Tibial nerve (tissue), 4 donors: ENCODE measurements around the gene AGFG2. TPM values are rescaled to one million over a fixed set of nuclear protein-coding genes. Genes with fewer than 3 reads are reported as not detected.

ENCODE experiments used
- DNase-seq, 2 donors: peaks; one replicate each; pipeline ENCODE4 v3.0.0-alpha.2; 2019; ENCODE audit warnings: low spot score in 2 of 2
- H3K27ac ChIP-seq, 4 donors: fragments of 200-600 bp; sonication (generic) in 3 of 4; one replicate each; pipeline ENCODE4 v1.5.1; 2017 to 2019; ENCODE audit warnings: mild to moderate bottlenecking in 1 of 4
- H3K27me3 ChIP-seq, 2 donors: fragments of 200-600 bp; sonication (generic) in 1 of 2; one replicate each; pipeline versions ENCODE4 v1.5.1 to v1.6.0; 2017 to 2019
- H3K36me3 ChIP-seq, 3 donors: fragments of 200-600 bp; sonication (generic); one replicate each; pipeline ENCODE4 v1.5.1; 2018 to 2019
- H3K4me1 ChIP-seq, 4 donors: fragments of 200-600 bp; sonication (generic) in 3 of 4; one replicate each; pipeline ENCODE4 v1.5.1; 2017 to 2019
- H3K4me3 ChIP-seq, 4 donors: fragments of 200-600 bp; sonication (generic) in 3 of 4; one replicate each; pipeline ENCODE4 v1.5.1; 2017 to 2019; ENCODE audit warnings: mild to moderate bottlenecking in 1 of 4, moderate library complexity in 1 of 4
- H3K9me3 ChIP-seq, 4 donors: fragments of 200-600 bp; sonication (generic) in 3 of 4; one replicate each; pipeline ENCODE4 v1.5.1; 2017 to 2019
- EP300 ChIP-seq, 2 donors: sonication (generic); formaldehyde crosslinking; IDR thresholded peaks; one replicate each; pipeline ENCODE4 v1.6.1; 2017; ENCODE audit warnings: antibody characterized with exemption in 2 of 2, mild to moderate bottlenecking in 1 of 2
- POLR2A ChIP-seq, 2 donors: fragments of 450-650 bp; IDR thresholded peaks; one replicate each; pipeline ENCODE4 v1.6.1; 2017; ENCODE audit warnings: antibody characterized with exemption in 2 of 2, mild to moderate bottlenecking in 2 of 2, moderate library complexity in 2 of 2
- WGBS, 2 donors: methylation state at CpG; one replicate each; pipeline ENCODE4 v1.1.5; 2018; 5-methylcytosine and 5-hydroxymethylcytosine counted together
- total RNA-seq, 4 donors: library from RNA; depleted of rRNA; stranded (reverse); fragments of >200 nt; gene quantifications; one replicate each; pipeline ENCODE4 v1.1.0, GENCODE V29; 2016
- TF ChIP-seq, protein P1 (sequence below), 5 experiments: fragments of 200-600 bp in 3 of 5; fragments of 450-650 bp in 2 of 5; sonication (generic) in 3 of 5; IDR thresholded peaks; one replicate each; pipeline ENCODE4 v1.5.1; 2016 to 2019; ENCODE audit warnings: antibody characterized with exemption in 5 of 5, mild to moderate bottlenecking in 3 of 5, moderate library complexity in 2 of 5

AGFG2 gene
- total RNA-seq, 4 donors from 2014 or later = 17.1 to 54.6 (median 35.0) TPM

DNA sequence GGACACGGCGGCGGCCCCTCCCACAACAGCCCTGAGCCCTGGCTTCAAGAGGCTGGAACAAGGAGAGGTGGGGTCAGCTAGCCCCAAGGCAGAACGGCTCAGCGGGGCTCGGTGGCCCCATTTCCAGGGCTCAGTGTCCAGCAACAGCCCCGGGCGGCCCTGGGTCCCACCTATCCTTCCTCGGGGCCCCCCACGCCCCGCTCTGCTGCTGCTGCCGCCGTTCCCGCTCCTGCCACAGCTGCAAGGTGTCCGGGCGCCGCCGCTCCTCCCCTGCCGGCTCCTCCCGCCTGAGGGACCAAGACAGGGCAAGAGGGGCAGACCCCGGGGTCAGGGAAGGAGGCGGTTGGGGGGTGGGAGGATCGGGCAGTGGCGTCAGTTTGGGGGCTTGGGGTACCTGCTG is 38.1 kb downstream of the AGFG2 start:
- Histone ChIP-seq H3K27ac (no peak overlapping the region), H3K36me3 (peaks cover 3 to 100% (median 62%) of the 10 kb centered on the region in 3 donors), H3K4me1 (peaks cover 0 to 10% (median 0%) of the 10 kb centered on the region in 4 donors), H3K4me3 (no peak overlapping the region), H3K9me3 (no peaks in the 10 kb centered on the region), H3K27me3 (no peaks in the 10 kb centered on the region)
- TF ChIP-seq EP300 (IDR thresholded peaks at IDR 0.05) = no peak
- TF ChIP-seq POLR2A (IDR thresholded peaks at IDR 0.05) = no peak
- TF ChIP-seq, protein P1, sequence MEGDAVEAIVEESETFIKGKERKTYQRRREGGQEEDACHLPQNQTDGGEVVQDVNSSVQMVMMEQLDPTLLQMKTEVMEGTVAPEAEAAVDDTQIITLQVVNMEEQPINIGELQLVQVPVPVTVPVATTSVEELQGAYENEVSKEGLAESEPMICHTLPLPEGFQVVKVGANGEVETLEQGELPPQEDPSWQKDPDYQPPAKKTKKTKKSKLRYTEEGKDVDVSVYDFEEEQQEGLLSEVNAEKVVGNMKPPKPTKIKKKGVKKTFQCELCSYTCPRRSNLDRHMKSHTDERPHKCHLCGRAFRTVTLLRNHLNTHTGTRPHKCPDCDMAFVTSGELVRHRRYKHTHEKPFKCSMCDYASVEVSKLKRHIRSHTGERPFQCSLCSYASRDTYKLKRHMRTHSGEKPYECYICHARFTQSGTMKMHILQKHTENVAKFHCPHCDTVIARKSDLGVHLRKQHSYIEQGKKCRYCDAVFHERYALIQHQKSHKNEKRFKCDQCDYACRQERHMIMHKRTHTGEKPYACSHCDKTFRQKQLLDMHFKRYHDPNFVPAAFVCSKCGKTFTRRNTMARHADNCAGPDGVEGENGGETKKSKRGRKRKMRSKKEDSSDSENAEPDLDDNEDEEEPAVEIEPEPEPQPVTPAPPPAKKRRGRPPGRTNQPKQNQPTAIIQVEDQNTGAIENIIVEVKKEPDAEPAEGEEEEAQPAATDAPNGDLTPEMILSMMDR (IDR thresholded peaks at IDR 0.05) = no peak
- DNase-seq = no peak
- 89 to 92% methylated on average over 16 to 22 of the region's 24 CpGs for WGBS, 2 donors

DNA sequence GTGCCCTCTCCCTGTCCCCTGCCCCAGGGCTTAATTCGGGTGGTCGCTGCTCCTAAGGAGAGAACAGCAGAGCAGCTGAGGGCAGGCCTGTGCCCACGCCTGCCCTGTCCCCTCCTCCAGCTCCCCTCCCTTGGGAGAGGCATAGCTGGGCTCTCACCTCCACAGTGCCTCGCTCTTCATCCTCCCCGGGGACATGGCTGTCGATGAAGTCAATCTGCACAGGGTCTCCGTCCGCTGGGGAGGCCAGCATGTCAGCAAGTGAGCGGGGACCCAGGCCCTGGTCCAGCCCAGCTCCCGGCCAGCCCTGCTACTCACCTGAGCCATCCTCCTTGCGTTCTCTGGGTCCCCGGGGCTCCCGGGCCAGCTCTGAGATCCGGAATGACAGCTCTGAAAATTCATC is 38.5 kb downstream of the AGFG2 start:
- Histone ChIP-seq H3K4me1 (peaks cover 0 to 10% (median 2%) of the 10 kb centered on the region in 4 donors), H3K9me3 (no peaks in the 10 kb centered on the region), H3K27me3 (no peaks in the 10 kb centered on the region), H3K36me3 (peaks cover 3 to 100% (median 66%) of the 10 kb centered on the region in 3 donors), H3K4me3 (no peak overlapping the region), H3K27ac (peak overlapping the region in 1 of 4 donors; percentile 20)
- WGBS, 2 donors = 91 to 96% methylated on average over 11 to 14 of the region's 14 CpGs
- DNase-seq = no peak
- TF ChIP-seq EP300 (IDR thresholded peaks at IDR 0.05) (no peak), POLR2A (IDR thresholded peaks at IDR 0.05) (no peak)
- TF ChIP-seq, protein P1 (IDR thresholded peaks at IDR 0.05) = no peak

DNA sequence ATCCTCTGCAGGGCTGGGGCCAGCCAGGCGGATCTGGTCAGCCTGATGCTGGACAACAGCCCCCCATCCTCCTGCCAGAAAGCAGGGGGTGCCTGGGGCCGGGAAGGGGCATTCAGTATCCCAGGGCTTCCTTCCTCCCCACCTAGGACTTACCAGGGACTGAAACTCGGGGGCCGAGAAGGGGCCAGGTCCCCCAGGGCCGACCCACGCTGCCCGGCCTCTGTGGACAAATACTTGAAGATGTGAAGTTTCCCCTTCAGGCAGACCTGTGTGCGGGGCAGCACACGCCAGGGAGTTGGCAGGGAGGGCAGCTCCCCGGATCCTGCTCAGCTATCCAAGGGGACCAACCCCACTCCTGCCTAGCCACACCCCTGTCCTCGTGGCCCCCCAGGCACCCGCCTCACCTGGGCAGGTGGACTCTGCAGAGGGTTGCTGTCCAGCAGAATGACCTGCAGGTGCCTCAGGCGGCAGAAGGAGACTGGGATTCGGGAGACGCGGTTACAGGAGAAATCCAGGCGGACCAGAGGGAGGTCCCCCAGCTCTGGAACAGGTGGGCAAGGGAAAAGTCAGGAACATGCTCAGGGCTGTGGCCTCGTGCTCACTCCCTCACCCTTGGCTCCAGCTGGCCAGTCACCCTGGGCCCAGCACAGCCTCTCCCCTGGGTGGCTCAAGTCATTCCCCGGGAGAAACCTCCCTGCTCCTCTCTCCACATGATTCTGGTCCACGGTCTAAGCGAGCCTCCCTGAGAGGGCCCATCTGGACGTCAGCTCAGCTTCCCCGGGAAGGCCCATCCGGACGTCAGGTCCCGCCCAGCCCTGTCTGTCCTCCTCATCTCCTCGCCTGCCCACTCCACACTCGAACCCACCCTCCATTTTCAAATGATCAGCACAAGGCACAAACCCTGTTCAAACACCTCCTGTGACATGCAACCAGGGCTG is 39.5 kb downstream of the AGFG2 start:
- Histone ChIP-seq H3K27me3 (no peaks in the 10 kb centered on the region), H3K4me3 (no peak overlapping the region), H3K27ac (no peak overlapping the region), H3K9me3 (no peaks in the 10 kb centered on the region), H3K36me3 (peaks cover 3 to 97% (median 66%) of the 10 kb centered on the region in 3 donors), H3K4me1 (peaks cover 0 to 16% (median 10%) of the 10 kb centered on the region in 4 donors)
- TF ChIP-seq POLR2A (IDR thresholded peaks at IDR 0.05) (no peak), EP300 (IDR thresholded peaks at IDR 0.05) (no peak)
- TF ChIP-seq, protein P1 (IDR thresholded peaks at IDR 0.05) = no peak
- 89 to 91% methylated on average over 25 to 26 of the region's 28 CpGs for WGBS, 2 donors
- no peak for DNase-seq

DNA sequence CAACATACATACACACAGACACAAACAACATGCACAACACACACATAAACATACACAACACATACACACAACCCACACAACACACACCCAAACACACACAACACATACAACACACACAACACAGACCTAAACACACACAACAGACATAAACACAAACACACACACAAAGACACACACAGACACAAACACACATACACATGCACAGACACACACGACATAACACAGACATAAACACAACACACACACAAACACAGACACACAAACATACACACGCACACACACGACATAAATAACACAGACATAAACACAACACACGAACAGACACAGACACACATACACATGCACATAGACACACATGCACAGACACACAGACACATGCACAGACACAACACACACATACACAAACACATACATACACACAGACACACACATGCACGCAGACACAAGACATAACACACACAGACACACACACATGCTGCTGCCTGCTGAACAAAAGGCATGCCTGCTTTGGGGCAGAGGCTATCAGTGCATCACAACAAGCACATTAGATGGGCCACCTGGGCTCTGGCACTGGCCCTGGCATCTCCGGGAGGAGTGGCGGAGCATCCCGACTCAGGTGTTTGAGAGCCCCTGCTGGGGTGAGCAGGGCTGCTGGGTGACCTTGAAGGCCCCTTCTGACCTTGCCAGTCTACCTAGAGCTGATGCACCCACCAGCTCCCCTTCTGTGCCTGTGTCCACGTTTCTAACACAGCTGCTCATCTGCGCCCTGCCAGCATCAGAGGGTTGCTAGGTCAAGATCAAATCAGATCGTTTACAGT is 41.7 kb downstream of the AGFG2 start:
- Histone ChIP-seq H3K4me1 (peaks cover 0 to 35% (median 24%) of the 10 kb centered on the region in 4 donors), H3K27ac (no peak overlapping the region), H3K4me3 (no peak overlapping the region), H3K36me3 (peaks cover 3 to 75% (median 50%) of the 10 kb centered on the region in 3 donors), H3K27me3 (no peaks in the 10 kb centered on the region), H3K9me3 (no peaks in the 10 kb centered on the region)
- whole genome bisulfite sequencing, 2 donors = 81 to 89% methylated on average over 8 to 11 of the region's 11 CpGs
- TF ChIP-seq EP300 (IDR thresholded peaks at IDR 0.05) = no peak
- TF ChIP-seq POLR2A (IDR thresholded peaks at IDR 0.05) = no peak
- TF ChIP-seq, protein P1 (IDR thresholded peaks at IDR 0.05) = no peak
- DNase-seq = no peak
